Naive B cell (primary cell): ENCODE results near the gene IPO13. TPM values are rescaled to one million over a fixed set of nuclear protein-coding genes. Genes with fewer than 3 reads are reported as not detected.
A peak's percentile ranks its signal among the peaks of the same experiment; 100 is the strongest.

Experiments used
- ATAC-seq, 2 donors: fragments of 150-1000 bp; cut with Tn5 transposase; 2 replicates each; pipeline ENCODE4 v1.10.0; 2021; ENCODE audit warnings: low read depth in 2 of 2, mild to moderate bottlenecking in 2 of 2, moderate library complexity in 2 of 2
- DNase-seq: peaks from one replicate; pipeline ENCODE4 v3.0.0; 2022
- H3K27ac Mint-ChIP-seq, 6 donors: one replicate each; pipeline ENCODE4 v1.8.0; 2020 to 2022; ENCODE audit warnings: mild to moderate bottlenecking in 6 of 6, mixed read lengths in 6 of 6, moderate library complexity in 5 of 6, inconsistent platforms in 2 of 6
- H3K27me3 Mint-ChIP-seq, 3 donors: one replicate each; pipeline ENCODE4 v1.8.0; 2021 to 2022; ENCODE audit warnings: mixed read lengths in 3 of 3, mild to moderate bottlenecking in 1 of 3
- H3K36me3 Mint-ChIP-seq, 2 donors: one replicate each; pipeline ENCODE4 v1.8.0; 2020 to 2022; ENCODE audit warnings: mixed read lengths in 2 of 2, inconsistent platforms in 1 of 2, mild to moderate bottlenecking in 1 of 2
- H3K4me1 Mint-ChIP-seq, 3 donors: one replicate each; pipeline ENCODE4 v1.8.0; 2020 to 2022; ENCODE audit warnings: mixed read lengths in 3 of 3, inconsistent platforms in 1 of 3, mild to moderate bottlenecking in 1 of 3, moderate library complexity in 1 of 3
- H3K4me3 Mint-ChIP-seq, 8 donors: one replicate each; pipeline ENCODE4 v1.8.0; 2020 to 2022; ENCODE audit warnings: mild to moderate bottlenecking in 8 of 8, mixed read lengths in 8 of 8, moderate library complexity in 8 of 8, inconsistent platforms in 2 of 8
- H3K9me3 Mint-ChIP-seq, 7 donors: one replicate each; pipeline ENCODE4 v1.8.0; 2020 to 2022; ENCODE audit warnings: mixed read lengths in 7 of 7, mild to moderate bottlenecking in 5 of 7, inconsistent platforms in 2 of 7, moderate library complexity in 1 of 7
- polyA plus RNA-seq, 6 donors: library from polyadenylated mRNA; unstranded; fragments of 300-500 nt; fragmentation: Illumina TruSeq; gene quantifications; one replicate each; pipeline ENCODE4 v1.2.3, GENCODE V29; 2021; ENCODE audit warnings: low read depth in 6 of 6

IPO13 gene
- polyA plus RNA-seq, 6 donors from 2014 or later = 7.8 to 31.9 (median 10.2) TPM

DNA sequence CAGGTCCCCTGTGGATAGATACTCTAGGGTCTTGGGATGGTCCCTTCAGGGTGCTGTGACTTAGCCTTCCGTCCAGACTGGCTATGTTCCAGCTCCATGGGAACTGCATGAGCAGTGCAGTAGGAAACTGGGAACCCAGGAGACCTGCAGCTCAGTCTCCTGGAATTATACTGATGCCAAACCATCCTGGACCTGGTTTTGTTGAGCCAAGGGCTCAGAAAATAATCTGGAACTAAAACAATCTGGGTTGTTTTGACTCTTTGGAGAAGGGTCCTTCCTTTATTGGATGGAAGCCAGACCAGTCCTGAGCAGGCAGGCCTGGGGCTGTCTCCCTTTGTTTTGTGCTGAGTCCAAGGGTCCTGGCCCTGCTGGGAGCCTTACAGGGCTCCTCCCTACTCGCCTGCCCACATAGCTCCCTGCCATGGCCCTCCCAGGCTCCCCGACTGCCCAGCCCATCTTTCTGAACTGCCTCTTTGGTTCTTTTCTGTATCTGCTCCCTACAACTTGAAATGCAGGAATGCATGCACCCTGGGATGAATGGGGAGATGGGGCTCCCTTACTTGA lies 1.2 kb downstream of the IPO13 start:
- Mint-ChIP-seq H3K27me3 (no peaks in the 10 kb centered on the region), H3K4me1 (peaks cover 32 to 57% (median 39%) of the 10 kb centered on the region in 3 donors), H3K4me3 (peak overlapping the region; percentile 84 to 95 (median 94)), H3K27ac (peak overlapping the region in 5 of 6 donors; percentile 36 to 95 (median 85)), H3K9me3 (no peaks in the 10 kb centered on the region), H3K36me3 (peaks cover 0 to 9% of the 10 kb centered on the region in 2 donors)
- ATAC-seq (no peak), DNase-seq (no peak)

DNA sequence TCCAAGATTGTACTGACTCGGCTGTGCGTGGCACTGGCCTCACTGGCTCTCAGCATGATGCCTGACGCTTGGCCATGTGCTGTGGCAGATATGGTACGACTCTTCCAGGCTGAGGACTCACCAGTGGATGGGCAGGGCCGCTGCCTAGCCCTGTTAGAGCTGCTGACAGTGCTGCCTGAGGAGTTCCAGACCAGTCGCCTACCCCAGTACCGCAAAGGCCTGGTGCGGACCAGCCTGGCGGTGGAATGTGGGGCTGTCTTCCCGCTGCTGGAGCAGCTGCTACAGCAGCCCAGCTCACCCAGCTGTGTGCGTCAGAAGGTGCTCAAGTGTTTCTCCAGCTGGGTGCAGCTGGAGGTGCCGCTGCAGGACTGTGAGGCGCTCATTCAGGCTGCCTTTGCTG lies 2.9 kb downstream of the IPO13 start:
- H3K4me1 Mint-ChIP-seq = peaks cover 29 to 54% (median 34%) of the 10 kb centered on the region in 3 donors
- no peaks in the 10 kb centered on the region for H3K9me3 Mint-ChIP-seq
- ATAC-seq = no peak
- H3K27ac Mint-ChIP-seq = no peak overlapping the region
- peaks cover 0 to 9% of the 10 kb centered on the region in 2 donors for H3K36me3 Mint-ChIP-seq
- H3K4me3 Mint-ChIP-seq = peak overlapping the region in 3 of 8 donors; percentile 23 to 94 (median 54)
- H3K27me3 Mint-ChIP-seq = no peaks in the 10 kb centered on the region
- no peak for DNase-seq

DNA sequence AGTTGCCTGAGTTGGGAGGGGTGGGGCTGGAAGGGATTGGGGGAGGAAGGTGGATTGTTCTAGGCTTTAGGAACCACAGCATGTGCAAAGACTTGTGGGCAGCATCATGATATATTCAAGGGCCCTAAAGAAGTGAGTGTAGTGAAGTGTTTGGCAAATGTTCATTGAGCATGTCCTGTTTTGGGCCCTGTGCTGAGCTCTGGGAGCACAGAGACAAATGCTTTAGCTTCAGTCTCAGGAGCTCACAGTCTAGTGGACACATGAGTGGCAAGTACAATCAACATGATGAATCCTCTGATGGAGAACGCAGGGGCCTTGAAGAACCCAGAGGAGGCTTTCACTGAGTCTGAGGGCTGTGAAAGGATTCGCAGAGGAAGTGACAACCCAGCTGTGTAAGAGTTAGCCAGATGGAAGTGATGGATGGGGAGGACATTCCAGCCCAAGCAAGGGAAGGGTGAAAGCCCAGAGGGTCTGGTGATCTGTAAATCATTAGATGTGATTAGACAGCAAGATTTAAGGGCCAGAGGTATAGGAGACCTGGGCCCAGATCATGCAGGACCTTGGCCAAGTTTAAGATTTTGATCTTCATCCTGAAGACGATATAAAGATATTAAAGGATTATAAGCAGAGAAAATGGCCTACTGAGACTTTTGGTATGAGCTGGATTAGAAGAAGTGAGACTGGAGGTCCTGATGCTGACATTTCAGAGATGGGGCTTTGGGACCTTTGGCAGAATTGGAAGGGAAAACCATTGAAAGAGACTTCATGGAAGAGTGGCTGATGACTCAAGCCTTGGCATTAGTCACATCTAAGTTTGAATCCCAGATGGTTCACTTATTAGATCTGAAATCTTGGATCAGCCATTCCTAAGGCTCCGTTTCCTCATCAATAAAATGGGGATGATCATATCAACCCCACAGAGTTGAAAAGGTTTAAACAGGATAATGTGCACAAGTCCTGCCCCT lies 4.6 kb downstream of the IPO13 start:
- H3K4me1 Mint-ChIP-seq = peaks cover 16 to 46% (median 18%) of the 10 kb centered on the region in 3 donors
- DNase-seq (no peak), ATAC-seq (no peak)
- H3K27ac Mint-ChIP-seq = peak overlapping the region in 2 of 6 donors; percentile 18 to 71
- H3K36me3 Mint-ChIP-seq = peaks cover 0 to 9% of the 10 kb centered on the region in 2 donors
- H3K27me3 Mint-ChIP-seq = no peaks in the 10 kb centered on the region
- no peaks in the 10 kb centered on the region for H3K9me3 Mint-ChIP-seq
- peak overlapping the region in 2 of 8 donors; percentile 26 to 76 for H3K4me3 Mint-ChIP-seq

DNA sequence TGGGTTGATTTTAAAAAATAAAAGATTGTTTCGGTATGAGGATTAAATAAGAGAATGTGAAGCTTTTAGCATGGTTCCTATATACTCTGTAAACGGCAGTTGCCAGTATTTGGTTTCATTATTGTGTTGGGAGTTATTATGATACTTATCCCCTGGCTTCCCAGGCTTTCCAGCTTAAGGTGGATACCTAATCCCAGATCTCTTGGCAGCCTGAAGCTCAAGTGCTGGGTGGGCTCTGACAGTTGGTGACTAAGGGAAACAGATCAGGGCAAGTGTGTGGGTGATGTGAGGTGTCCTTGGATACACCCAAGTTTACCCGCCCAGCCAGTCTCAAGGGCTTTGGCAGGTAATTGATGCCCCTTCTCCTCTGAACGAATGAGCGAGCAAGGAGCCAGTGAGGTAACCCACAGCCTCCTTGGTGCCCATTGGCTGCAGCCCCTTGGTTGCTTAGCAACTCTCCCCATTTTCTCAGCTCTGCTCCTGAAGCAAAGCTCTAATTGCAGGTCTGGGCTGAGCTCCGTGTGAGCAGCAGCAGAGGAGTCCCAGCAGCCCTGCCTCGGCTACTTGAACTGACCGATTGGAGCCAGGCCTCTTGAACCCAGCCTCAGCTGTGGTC lies 6.1 kb downstream of the IPO13 start:
- DNase-seq (no peak), ATAC-seq (no peak)
- Mint-ChIP-seq H3K27ac (no peak overlapping the region), H3K9me3 (no peaks in the 10 kb centered on the region), H3K4me3 (no peak overlapping the region), H3K27me3 (no peaks in the 10 kb centered on the region), H3K4me1 (peaks cover 14 to 35% (median 14%) of the 10 kb centered on the region in 3 donors), H3K36me3 (peaks cover 0 to 16% of the 10 kb centered on the region in 2 donors)

DNA sequence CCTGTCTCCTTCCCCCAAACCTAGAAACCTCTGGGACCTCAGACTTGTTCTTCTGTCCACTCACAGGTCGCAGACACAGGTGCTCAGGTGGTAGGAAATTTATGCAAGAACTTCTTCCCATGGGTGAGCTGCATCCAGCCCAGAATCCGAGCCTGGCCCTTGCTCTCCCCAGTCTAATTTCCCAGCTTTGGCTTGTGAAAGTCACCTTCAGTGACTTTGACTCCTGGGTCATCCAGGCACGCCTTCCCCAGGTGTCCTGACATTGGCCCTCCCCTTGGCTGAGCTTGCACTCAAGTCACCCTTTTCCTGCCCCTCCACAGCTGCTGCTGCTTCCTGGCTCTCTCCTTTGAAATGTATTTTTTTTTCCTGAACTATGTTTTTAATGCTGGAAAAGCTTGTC lies 6.6 kb downstream of the IPO13 start:
- Mint-ChIP-seq H3K4me1 (peaks cover 9 to 30% (median 10%) of the 10 kb centered on the region in 3 donors), H3K27me3 (no peaks in the 10 kb centered on the region), H3K9me3 (no peaks in the 10 kb centered on the region), H3K27ac (peak overlapping the region in 1 of 6 donors; percentile 69), H3K4me3 (no peak overlapping the region), H3K36me3 (peaks cover 0 to 21% of the 10 kb centered on the region in 2 donors)
- ATAC-seq (no peak), DNase-seq (no peak)

DNA sequence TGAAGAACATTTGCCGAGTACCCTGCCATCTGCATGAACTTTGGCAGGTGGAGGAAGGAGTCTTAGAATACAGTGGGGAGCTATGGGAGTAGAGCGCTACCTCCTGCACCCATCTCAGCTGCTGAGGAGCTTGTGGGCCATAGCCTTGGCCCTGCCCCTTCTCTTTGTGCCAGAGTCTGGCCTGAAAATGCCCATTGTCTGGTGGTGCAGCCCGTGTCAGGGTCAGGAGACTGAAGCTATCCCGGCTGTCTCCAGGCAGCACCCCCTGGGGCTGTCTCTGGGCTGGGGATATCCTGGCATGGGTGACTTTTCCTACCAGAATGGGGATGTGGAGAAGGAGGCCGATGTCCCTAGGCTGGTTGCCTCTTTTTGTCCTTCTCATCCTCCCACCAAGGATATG lies 7.3 kb downstream of the IPO13 start:
- Mint-ChIP-seq H3K27me3 (no peaks in the 10 kb centered on the region), H3K4me3 (no peak overlapping the region), H3K4me1 (peaks cover 2 to 26% (median 7%) of the 10 kb centered on the region in 3 donors), H3K9me3 (no peaks in the 10 kb centered on the region), H3K27ac (peak overlapping the region in 1 of 6 donors; percentile 69), H3K36me3 (peaks cover 0 to 28% of the 10 kb centered on the region in 2 donors)
- DNase-seq = no peak
- ATAC-seq = no peak

DNA sequence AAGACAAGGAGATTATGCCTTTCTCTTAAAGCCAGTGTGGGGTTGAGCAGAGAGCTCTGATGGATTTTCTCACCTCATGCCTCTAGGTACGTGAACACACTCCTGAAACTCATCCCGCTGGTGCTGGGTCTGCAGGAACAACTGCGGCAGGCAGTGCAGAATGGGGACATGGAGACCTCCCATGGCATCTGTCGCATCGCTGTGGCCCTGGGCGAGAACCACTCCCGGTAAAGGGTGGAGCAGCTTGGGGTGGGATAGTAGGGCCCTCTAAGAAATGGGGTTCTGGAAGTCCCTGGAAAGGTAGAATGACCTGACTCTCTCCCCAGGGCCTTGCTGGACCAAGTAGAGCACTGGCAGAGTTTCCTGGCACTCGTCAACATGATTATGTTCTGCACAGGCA lies 9.5 kb downstream of the IPO13 start:
- ATAC-seq = no peak
- no peak for DNase-seq
- Mint-ChIP-seq H3K4me3 (no peak overlapping the region), H3K27ac (no peak overlapping the region), H3K9me3 (no peaks in the 10 kb centered on the region), H3K27me3 (no peaks in the 10 kb centered on the region), H3K4me1 (peaks cover 0 to 14% (median 0%) of the 10 kb centered on the region in 3 donors), H3K36me3 (peaks cover 0 to 22% of the 10 kb centered on the region in 2 donors)

DNA sequence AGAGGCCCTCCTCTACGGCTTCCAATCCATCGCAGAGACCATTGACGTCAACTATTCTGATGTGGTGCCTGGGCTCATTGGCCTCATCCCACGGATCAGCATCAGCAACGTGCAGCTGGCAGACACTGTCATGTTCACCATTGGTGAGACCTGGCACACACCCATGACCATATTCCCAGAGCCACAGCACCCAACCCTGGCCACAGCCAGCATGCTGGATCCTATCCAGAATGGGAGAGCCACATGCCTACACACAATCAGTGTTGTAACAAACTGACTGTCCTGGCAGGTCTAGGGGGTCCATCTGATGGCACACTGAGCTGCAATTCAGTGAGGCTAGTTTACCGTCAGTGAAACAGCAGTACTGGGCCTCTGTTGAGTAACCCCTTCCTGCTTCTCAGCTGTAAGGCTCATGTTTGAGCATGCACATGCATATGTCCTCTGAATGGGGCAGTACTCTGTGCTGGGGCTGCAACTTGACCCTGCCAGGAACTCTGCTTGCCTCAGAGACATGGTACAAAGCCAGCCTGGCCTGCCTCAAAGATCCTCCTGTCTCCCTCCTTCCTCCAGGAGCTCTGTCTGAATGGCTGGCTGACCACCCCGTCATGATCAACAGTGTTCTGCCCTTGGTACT lies 10.8 kb downstream of the IPO13 start:
- DNase-seq = no peak
- peaks cover 0 to 27% of the 10 kb centered on the region in 2 donors for H3K36me3 Mint-ChIP-seq
- no peaks in the 10 kb centered on the region for H3K9me3 Mint-ChIP-seq
- ATAC-seq = no peak
- no peak overlapping the region for H3K4me3 Mint-ChIP-seq
- peaks cover 0 to 9% (median 0%) of the 10 kb centered on the region in 3 donors for H3K4me1 Mint-ChIP-seq
- H3K27me3 Mint-ChIP-seq = no peaks in the 10 kb centered on the region
- no peak overlapping the region for H3K27ac Mint-ChIP-seq

DNA sequence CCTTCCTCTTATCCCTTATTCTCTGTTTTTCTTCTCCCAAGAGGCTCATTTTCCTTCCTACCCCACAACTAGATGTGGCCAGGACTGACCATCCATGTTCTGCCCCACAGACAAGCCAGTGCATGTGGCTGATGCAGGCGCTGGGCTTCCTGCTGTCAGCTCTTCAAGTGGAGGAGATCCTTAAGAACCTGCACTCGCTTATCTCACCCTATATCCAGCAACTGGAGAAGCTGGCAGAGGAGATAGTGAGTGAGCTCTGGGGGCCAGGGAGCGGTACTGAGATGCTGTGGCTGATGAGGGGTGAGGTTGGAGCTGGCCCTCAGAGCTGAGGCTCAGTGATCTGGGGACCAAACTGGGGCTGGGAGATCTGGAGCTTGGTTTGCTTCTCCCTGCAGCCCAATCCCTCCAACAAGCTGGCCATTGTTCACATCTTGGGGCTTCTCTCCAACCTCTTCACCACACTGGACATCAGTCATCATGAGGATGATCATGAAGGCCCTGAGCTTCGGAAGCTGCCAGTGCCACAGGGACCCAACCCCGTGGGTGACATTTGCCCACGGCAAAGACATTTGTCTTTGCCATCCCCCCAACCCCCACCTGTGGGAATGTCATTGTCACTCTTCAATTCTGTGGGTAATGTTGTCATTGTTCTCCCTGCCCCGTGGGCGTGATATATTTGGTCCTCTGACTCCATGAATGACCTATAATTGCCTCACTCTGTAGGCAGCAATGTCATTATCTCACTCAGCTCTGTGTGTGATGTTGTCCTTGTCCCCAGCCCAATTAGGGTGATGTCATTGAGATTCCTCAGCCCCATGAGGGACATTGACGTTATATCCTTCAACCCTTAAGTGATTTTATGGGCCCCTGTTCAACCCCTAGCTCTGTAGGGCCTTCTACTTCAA lies 11.9 kb downstream of the IPO13 start:
- Mint-ChIP-seq H3K9me3 (no peaks in the 10 kb centered on the region), H3K4me3 (no peak overlapping the region), H3K36me3 (peaks cover 0 to 30% of the 10 kb centered on the region in 2 donors), H3K27me3 (no peaks in the 10 kb centered on the region), H3K27ac (peak overlapping the region in 1 of 6 donors; percentile 22), H3K4me1 (peaks cover 0 to 9% (median 0%) of the 10 kb centered on the region in 3 donors)
- ATAC-seq (no peak), DNase-seq (no peak)

DNA sequence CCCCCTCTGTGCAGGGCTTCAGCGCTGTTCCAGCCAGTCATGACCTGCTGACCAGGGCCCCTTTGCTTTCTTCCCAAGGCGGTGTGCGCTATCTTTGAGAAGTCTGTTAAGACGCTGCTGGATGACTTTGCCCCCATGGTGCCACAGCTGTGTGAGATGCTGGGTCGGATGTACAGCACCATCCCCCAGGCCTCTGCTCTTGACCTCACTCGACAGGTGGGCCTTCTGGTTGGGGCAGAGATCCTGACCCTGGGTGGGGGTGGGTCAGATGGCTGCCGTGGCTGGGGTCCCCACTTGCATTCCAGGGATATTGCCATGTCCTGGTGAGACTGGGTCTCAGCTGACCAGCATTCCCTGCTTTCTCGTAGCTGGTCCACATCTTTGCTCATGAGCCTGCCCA lies 14.0 kb downstream of the IPO13 start:
- Mint-ChIP-seq H3K9me3 (no peaks in the 10 kb centered on the region), H3K27me3 (no peaks in the 10 kb centered on the region), H3K27ac (no peak overlapping the region), H3K4me1 (no peaks in the 10 kb centered on the region), H3K36me3 (peaks cover 0 to 30% of the 10 kb centered on the region in 2 donors), H3K4me3 (no peak overlapping the region)
- ATAC-seq (no peak), DNase-seq (no peak)

DNA sequence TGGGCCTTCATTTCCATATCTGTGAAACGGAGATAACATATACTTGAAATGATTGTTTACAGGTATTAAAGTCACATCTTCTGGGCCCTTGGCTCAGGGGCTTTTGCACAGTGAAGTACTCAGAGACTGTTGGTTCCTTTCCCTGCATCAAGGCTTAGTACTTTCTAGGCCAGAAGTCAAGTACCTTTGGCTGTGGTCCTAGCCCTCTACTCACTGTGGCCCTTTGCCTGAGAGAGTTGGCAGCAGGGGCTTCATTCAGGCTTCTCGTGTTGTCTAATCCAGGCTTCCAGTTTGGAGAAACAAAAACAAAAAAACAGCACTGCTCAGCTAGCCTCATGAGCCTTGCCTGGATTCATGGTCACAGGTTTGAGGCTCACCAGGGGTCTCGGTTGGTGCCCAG lies 14.9 kb downstream of the IPO13 start:
- H3K9me3 Mint-ChIP-seq = no peaks in the 10 kb centered on the region
- H3K36me3 Mint-ChIP-seq = peaks cover 0 to 30% of the 10 kb centered on the region in 2 donors
- DNase-seq (no peak), ATAC-seq (no peak)
- no peak overlapping the region for H3K27ac Mint-ChIP-seq
- H3K4me3 Mint-ChIP-seq = no peak overlapping the region
- H3K4me1 Mint-ChIP-seq = no peaks in the 10 kb centered on the region
- no peaks in the 10 kb centered on the region for H3K27me3 Mint-ChIP-seq

DNA sequence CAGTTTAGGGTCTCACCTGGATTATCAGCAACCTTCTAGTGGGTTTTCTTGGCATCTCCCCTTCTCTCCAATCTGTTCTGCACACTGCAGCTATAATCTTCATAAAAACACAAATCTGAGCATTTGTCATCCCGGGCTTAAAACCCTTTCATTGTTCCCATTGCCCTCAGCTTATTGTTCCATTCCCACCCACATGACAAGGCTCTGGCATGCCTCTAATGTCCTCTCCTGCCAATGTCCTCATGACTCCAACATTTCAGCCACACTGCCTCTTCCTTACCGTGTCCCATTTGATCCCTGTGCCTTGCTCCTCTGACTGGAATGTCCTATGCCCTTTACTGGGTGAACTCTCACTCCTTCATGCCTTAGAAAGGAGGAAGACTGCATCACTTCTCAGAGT lies 15.6 kb downstream of the IPO13 start:
- no peak overlapping the region for H3K4me3 Mint-ChIP-seq
- H3K27ac Mint-ChIP-seq = no peak overlapping the region
- H3K4me1 Mint-ChIP-seq = no peaks in the 10 kb centered on the region
- H3K27me3 Mint-ChIP-seq = no peaks in the 10 kb centered on the region
- no peaks in the 10 kb centered on the region for H3K9me3 Mint-ChIP-seq
- DNase-seq (no peak), ATAC-seq (no peak)
- H3K36me3 Mint-ChIP-seq = peaks cover 0 to 27% of the 10 kb centered on the region in 2 donors
